GM12892 (cell line): Measurements from ENCODE around the gene OLFML2B.

Experiments
- POLR2A ChIP-seq: IDR thresholded peaks from 2 replicates; pipeline ENCODE4 v1.6.1; 2011; ENCODE audit warnings: low read depth, low read length, control low read depth
- TAF1 ChIP-seq: IDR thresholded peaks from 2 replicates; pipeline ENCODE4 v1.6.1; 2011; ENCODE audit warnings: low read depth, mild to moderate bottlenecking, control low read depth, low read length, borderline replicate concordance

- TF ChIP-seq TAF1, result no peak
- TF ChIP-seq POLR2A, result no peak
Measured at GRCh38 chr1:161981126-161981525, 42.5 kb downstream of the OLFML2B start.
